TTC549 (cell line): ENCODE data around the gene NKIRAS2.

Experiments
- FAIRE-seq: peaks from 2 replicates; lab custom pipeline; 2012; peaks lifted over from hg19 to GRCh38; lab: Jason Lieb, UNC

Gene NKIRAS2

GRCh38 chr17:42019509-42020404 is at the start of gene NKIRAS2:
NKIRAS2 (plus strand) TSS chr17:42020090; CDS start chr17:42021578, 1,488 bp downstream.
- no peak for FAIRE-seq

- no peak for FAIRE-seq
Observed at GRCh38 chr17:41970901-41971331, 49.0 kb upstream of the NKIRAS2 start.

GRCh38 chr17:41971721-41972523 is 48.0 kb upstream of the NKIRAS2 start:
- FAIRE-seq = no peak

GRCh38 chr17:41972571-41973407 is 47.1 kb upstream of the NKIRAS2 start:
- no peak for FAIRE-seq

GRCh38 chr17:41973408-41973811 is 46.5 kb upstream of the NKIRAS2 start:
- FAIRE-seq = no peak

- no peak for FAIRE-seq
Observed at GRCh38 chr17:41974031-41974430, 45.9 kb upstream of the NKIRAS2 start.

GRCh38 chr17:41974658-41975057 is 45.2 kb upstream of the NKIRAS2 start:
- FAIRE-seq = no peak

- FAIRE-seq = no peak
Observed at GRCh38 chr17:41975099-41976083, 44.5 kb upstream of the NKIRAS2 start.

- FAIRE-seq = no peak
Observed at GRCh38 chr17:41976142-41976768, 43.6 kb upstream of the NKIRAS2 start.

GRCh38 chr17:41977991-41978390 is 41.9 kb upstream of the NKIRAS2 start:
- no peak for FAIRE-seq

- FAIRE-seq = no peak
Observed at GRCh38 chr17:41982026-41982760, 37.7 kb upstream of the NKIRAS2 start.

- no peak for FAIRE-seq
Observed at GRCh38 chr17:41984454-41984853, 35.4 kb upstream of the NKIRAS2 start.

GRCh38 chr17:41985919-41986318 is 34.0 kb upstream of the NKIRAS2 start:
- FAIRE-seq = no peak

GRCh38 chr17:41986634-41987033 is 33.3 kb upstream of the NKIRAS2 start:
- no peak for FAIRE-seq

GRCh38 chr17:41987642-41988041 is 32.2 kb upstream of the NKIRAS2 start:
- FAIRE-seq = no peak

GRCh38 chr17:41988418-41988817 is 31.5 kb upstream of the NKIRAS2 start:
- no peak for FAIRE-seq

GRCh38 chr17:41989702-41990419 is 30.0 kb upstream of the NKIRAS2 start:
- no peak for FAIRE-seq

- no peak for FAIRE-seq
Observed at GRCh38 chr17:41992576-41992975, 27.3 kb upstream of the NKIRAS2 start.

GRCh38 chr17:41996855-41997164 is 23.1 kb upstream of the NKIRAS2 start:
- FAIRE-seq = no peak
